Sigmoid colon (tissue), 4 donors: Measurements from ENCODE around the gene MDGA2.

Experiments
- EP300 ChIP-seq, 4 donors: sonication (generic); formaldehyde crosslinking; IDR thresholded peaks; one replicate each; pipeline ENCODE4 v1.6.1; 2017; ENCODE audit warnings: antibody characterized with exemption in 4 of 4
- POLR2AphosphoS5 ChIP-seq, 4 donors: sonication (generic); formaldehyde crosslinking; IDR thresholded peaks; one replicate each; pipeline ENCODE4 v1.6.1; 2017; ENCODE audit warnings: antibody characterized with exemption in 4 of 4
- TF ChIP-seq, protein P1 (sequence below), 4 experiments: fragments of 450-650 bp in 3 of 4; fragments of 200-600 bp in 1 of 4; IDR thresholded peaks; one replicate each; pipeline ENCODE4 v1.5.1; 2016 to 2019; ENCODE audit warnings: antibody characterized with exemption in 4 of 4, mild to moderate bottlenecking in 3 of 4, moderate library complexity in 2 of 4

DNA sequence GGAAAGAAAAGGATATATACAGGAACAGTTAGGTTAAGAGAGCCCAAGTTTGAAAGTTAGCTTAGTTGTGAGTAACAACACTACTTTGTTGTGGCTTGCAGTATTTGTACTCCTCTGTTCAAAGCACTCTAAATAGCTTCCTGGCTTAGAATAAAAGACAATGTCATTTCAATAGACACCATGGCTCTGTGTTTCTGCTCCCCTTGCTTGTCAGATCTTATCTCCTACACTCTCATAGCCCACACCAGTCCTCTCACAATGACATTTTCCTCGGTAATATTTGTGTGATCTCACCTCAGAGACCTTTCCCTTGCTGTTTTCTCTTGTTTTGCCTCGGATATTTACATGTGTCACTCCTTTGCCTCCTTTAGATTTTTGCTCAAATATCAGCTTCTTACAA is 418.4 kb downstream of the MDGA2 start:
- TF ChIP-seq, protein P1, sequence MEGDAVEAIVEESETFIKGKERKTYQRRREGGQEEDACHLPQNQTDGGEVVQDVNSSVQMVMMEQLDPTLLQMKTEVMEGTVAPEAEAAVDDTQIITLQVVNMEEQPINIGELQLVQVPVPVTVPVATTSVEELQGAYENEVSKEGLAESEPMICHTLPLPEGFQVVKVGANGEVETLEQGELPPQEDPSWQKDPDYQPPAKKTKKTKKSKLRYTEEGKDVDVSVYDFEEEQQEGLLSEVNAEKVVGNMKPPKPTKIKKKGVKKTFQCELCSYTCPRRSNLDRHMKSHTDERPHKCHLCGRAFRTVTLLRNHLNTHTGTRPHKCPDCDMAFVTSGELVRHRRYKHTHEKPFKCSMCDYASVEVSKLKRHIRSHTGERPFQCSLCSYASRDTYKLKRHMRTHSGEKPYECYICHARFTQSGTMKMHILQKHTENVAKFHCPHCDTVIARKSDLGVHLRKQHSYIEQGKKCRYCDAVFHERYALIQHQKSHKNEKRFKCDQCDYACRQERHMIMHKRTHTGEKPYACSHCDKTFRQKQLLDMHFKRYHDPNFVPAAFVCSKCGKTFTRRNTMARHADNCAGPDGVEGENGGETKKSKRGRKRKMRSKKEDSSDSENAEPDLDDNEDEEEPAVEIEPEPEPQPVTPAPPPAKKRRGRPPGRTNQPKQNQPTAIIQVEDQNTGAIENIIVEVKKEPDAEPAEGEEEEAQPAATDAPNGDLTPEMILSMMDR (IDR thresholded peaks at IDR 0.05): no peak
- TF ChIP-seq EP300 (IDR thresholded peaks at IDR 0.05) (no peak), POLR2AphosphoS5 (IDR thresholded peaks at IDR 0.05) (no peak)
